ENCODE data around the gene NDUFA3.

NDUFA3 gene

DNA sequence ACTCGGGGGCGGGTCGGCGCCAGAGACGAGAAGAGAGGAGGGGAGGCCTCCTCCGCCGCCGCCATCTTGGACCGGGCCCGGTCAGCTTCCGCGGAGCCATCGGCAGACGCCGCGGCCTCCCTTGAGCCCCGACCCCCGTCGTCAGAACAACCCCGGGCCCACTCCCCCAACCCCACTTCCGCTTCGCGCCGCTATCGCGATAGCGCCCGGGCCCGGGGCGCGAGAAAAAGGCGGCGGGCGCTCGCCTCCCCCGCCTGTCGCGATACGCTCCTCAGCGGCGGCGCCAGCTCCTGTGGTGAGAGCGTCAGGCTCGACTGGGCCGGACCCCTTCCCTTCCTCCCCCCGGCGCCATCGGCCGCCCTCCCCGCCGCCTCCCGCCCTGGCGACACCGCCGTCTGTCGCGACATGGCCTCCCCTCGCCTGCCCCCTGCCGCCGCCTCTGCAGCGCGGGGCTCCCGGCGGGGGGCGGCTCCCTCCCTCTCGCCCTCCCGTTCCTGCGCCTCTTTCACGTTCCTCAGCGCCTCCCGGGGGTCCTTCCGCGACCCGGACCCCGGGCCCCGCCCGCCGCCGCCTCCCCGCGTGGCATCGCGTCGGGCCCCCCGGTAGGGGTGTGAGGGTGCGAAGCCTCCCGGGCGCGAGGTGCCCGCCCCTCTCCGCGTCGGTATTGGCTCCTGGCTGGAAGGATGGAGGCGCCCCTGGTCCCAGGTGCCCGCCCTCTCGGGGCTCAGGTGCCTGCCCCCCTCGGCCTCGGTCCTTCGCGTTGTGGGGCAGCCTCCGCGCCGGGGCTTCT is 35.2 kb downstream of the NDUFA3 start, which contains the start of gene CNOT3:
Gene CNOT3, plus strand, starts transcription at position 64 of the 790 bp plus-strand sequence. CDS start 5,217 bp downstream, outside the sequence.
- DNase-seq (ENCODE audit: low read depth in 2 of 2), result no peak

- DNase-seq (ENCODE audit: low read depth in 2 of 2), result no peak
Observed at GRCh38 chr19:54138489-54139256, 36.0 kb downstream of the NDUFA3 start.

GRCh38 chr19:54141356-54141755 is 38.7 kb downstream of the NDUFA3 start:
- peak; percentile 24 to 40 for DNase-seq (ENCODE audit: low read depth in 2 of 2)

GRCh38 chr19:54142166-54142780 is 39.6 kb downstream of the NDUFA3 start:
- DNase-seq (ENCODE audit: low read depth in 2 of 2), result no peak

DNA sequence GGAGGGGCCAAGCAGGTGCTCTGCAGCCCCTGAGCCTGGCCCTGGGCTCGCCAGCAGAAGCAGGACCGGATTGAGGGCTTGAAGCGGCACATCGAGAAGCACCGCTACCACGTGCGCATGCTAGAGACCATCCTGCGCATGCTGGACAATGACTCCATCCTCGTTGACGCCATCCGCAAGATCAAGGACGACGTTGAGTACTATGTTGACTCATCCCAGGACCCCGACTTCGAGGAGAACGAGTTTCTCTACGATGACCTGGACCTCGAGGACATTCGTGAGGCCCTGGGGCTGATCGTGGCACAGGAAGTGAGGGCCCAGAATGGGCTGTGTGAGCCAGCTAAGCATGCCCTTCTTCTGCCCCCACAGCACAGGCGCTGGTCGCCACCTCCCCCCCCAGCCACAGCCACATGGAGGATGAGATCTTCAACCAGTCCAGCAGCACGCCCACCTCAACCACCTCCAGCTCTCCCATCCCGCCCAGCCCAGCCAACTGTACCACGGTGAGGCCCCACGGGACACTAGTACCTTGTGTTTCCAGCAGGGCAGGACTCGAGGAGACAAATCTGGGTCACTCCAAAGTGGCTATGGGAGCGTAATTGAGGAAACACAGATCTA is 43.0 kb downstream of the NDUFA3 start:
- DNase-seq (ENCODE audit: low read depth in 2 of 2), result no peak

DNA sequence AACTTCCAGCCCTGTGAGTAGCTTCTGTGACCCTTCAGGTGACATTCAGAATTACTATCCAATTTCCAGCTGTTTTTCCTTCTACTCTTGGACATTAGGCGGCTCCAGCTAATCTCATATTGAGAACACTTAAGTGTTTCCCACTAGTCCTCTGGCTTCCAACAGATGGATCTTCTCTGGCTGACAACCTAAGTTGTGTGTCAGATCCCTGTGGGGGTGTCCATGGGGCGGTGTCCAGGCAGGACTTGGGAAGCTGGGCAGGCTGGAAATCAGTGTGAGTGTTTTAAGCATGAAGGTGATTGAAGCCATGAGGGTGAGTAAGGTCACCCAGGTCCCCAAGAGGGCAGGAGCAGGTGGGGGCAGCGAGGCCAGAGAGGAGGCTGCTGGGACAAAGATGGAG is 45.0 kb downstream of the NDUFA3 start:
- DNase-seq (ENCODE audit: low read depth in 2 of 2), result no peak

DNA sequence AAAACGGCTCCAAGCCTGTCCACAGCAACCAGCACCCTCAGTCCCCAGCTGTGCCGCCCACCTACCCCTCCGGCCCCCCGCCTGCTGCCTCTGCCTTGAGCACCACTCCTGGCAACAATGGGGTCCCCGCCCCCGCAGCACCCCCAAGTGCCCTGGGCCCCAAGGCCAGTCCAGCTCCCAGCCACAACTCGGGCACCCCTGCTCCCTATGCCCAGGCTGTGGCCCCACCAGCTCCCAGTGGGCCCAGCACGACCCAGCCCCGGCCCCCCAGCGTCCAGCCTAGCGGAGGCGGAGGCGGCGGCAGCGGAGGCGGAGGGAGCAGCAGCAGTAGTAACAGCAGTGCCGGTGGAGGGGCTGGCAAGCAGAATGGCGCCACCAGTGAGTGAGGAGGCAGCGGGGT is 45.5 kb downstream of the NDUFA3 start:
- no peak for DNase-seq (ENCODE audit: low read depth in 2 of 2)

GRCh38 chr19:54149021-54149812 is 46.6 kb downstream of the NDUFA3 start:
- no peak for DNase-seq (ENCODE audit: low read depth in 2 of 2)

DNA sequence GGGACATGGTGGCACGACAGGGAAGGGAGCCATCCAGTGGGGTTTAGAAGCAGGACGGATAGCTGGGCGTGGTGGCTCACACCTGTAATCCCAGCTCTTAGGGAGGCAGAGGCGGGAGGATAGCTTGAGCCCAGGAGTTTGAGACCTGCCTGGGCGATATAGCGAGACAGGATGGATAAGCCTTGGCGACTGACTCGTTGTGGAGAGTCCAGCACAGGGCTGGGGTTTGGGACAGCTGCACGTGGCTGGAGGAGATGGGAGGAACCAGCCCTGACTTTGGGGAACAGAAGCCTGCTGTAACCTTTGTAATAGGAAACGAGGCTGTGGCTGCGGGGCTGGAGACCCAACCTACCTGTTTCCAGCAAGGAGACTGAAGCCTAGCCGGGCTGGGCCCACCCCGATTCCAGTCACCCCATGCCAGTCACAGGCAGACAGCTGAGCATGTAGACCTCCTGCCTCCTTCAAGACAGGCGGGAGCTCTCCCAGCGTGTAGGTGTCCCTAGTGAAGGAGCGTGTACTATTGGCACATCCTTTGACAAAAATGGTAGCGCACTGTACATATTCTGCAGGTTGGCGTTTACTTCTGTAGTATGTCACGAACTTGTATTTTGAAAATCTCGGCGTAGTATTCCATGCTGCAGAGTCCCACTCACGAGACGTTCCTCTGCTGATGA is 48.8 kb downstream of the NDUFA3 start:
- DNase-seq (ENCODE audit: low read depth in 2 of 2), result no peak

DNA sequence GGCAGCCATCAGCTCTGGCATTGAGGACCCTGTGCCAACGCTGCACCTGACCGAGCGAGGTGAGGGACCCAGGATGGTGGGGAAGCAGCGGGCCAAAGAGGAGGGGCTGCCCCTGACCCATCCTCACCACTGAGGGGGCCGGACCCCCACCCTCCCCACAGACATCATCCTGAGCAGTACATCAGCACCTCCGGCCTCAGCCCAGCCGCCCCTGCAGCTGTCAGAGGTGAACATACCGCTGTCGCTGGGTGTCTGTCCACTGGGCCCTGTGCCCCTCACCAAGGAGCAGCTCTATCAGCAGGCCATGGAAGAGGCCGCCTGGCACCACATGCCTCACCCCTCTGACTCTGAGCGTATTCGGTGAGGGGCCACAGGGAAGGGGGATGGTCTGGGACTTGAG is 49.6 kb downstream of the NDUFA3 start:
- DNase-seq (ENCODE audit: low read depth in 2 of 2), result no peak

- DNase-seq (ENCODE audit: low read depth in 2 of 2), result no peak
Observed at GRCh38 chr19:54152878-54153524, 50.3 kb downstream of the NDUFA3 start.

DNA sequence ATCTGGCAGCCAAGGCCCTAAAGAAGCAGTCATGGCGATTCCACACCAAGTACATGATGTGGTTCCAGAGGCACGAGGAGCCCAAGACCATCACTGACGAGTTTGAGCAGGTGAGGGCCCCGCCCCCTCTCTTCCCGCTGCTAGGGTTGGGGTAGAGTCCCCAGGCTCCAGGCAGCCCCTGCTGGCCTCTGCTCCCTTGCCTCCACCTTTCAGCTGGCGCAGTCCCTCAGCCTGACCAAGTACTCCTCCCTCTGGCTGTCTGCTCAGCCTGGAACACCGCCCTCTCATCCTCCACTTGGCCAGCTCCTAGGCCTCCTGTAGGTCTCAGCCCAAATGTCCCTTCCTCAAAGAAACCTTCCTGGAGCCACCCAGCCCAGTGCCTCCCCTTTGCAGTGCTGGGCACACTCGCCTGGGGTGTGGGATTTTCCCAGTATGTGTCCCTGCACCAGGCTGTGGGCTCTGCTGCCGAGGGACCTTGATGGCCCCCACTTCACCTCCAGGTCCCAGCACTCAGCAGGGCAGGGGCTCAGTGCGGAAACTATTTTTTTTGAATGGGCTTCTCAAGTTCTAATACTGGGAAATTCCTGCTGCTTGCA is 51.2 kb downstream of the NDUFA3 start:
- DNase-seq (ENCODE audit: low read depth in 2 of 2), result no peak

GRCh38 chr19:54154603-54155345 is 52.1 kb downstream of the NDUFA3 start:
- DNase-seq (ENCODE audit: low read depth in 2 of 2), result no peak

DNA sequence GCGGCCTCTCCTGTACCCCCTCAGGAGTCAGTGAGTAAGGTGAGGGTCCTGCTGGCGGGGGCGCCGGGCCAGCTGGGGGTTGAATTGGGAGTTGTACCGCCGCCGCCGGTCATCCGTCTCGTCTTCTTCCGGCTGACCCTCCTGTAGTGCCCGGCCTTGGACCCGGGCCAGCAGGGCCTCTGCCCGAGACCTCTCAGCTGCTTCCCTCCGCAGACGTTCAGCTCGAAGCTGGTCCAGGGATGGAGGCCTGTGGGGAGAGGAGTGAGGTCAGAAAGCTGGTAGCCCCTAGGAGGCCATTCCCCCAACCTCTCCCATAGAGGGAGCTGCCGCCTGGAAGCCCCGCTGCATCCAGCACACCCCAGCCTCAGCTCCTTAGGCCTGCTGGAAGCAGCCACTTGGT is 53.0 kb downstream of the NDUFA3 start:
- DNase-seq (ENCODE audit: low read depth in 2 of 2), result no peak

GRCh38 chr19:54156490-54156889 is 53.8 kb downstream of the NDUFA3 start:
- DNase-seq (ENCODE audit: low read depth in 2 of 2), result no peak

- no peak for DNase-seq (ENCODE audit: low read depth in 2 of 2)
Observed at GRCh38 chr19:54156953-54157352, 54.3 kb downstream of the NDUFA3 start.

Data from fibroblast of skin of left biceps (primary cell).